IMR-90 (cell line): Measurements from ENCODE around the gene KLK8. TPM values are rescaled to one million over a fixed set of nuclear protein-coding genes. Genes with fewer than 3 reads are reported as not detected.

Source experiments
- ATAC-seq: fragments of 200-7000 bp; cut with Tn5 transposase; 2 replicates; pipeline ENCODE4 v1.9.1; 2020; ENCODE audit warnings: low read depth, mild to moderate bottlenecking, moderate library complexity
- BruUV-seq: library from RNA; stranded (reverse); fragments of 400-500 nt; replicated peaks from 2 replicates; lab custom pipeline; 2021; lab: Mats Ljungman, UMichigan
- CTCF ChIA-PET: fragments of 300-600 bp; formaldehyde crosslinking; extraction: SDS; loops from one replicate; lab custom pipeline; 2021; ENCODE audit warnings: antibody characterized with exemption; lab: Yijun Ruan, JAX
- POLR2A ChIA-PET: fragments of 300-600 bp; sonication (Branson Sonifier 250); formaldehyde crosslinking; loops from one replicate; lab custom pipeline; 2022; ENCODE audit warnings: antibody characterized with exemption; ENCODE audit not compliant: unreplicated experiment; lab: Charles Lee
- DNase-seq: peaks from one replicate; pipeline ENCODE4 v3.0.0; 2013
- H2AFZ ChIP-seq: replicated peaks from 2 replicates; pipeline ENCODE3; 2013; ENCODE audit warnings: low read length, mild to moderate bottlenecking; ENCODE audit not compliant: poor library complexity
- H2AK5ac ChIP-seq: 2 replicates; pipeline ENCODE4 v1.6.1; 2013; ENCODE audit warnings: low read depth, low read length, inconsistent platforms
- H2AK9ac ChIP-seq: replicated peaks from 2 replicates; pipeline ENCODE3; 2013; ENCODE audit warnings: mild to moderate bottlenecking, low read depth, low read length, moderate library complexity; ENCODE audit not compliant: poor library complexity
- H2BK120ac ChIP-seq: 2 replicates; pipeline ENCODE4 v1.6.1; 2013; ENCODE audit warnings: low read depth, low read length, inconsistent platforms
- H2BK15ac ChIP-seq: 3 replicates; pipeline ENCODE4 v1.6.1; 2013; ENCODE audit warnings: low read depth, low read length, inconsistent platforms
- H2BK20ac ChIP-seq: 2 replicates; pipeline ENCODE4 v1.6.1; 2013; ENCODE audit warnings: low read depth, mild to moderate bottlenecking, inconsistent platforms, low read length, moderate library complexity
- H2BK5ac ChIP-seq: 2 replicates; pipeline ENCODE4 v1.6.1; 2013; ENCODE audit warnings: mild to moderate bottlenecking, low read depth, low read length, inconsistent platforms; ENCODE audit not compliant: poor library complexity, severe bottlenecking
- H3K14ac ChIP-seq: replicated peaks from 2 replicates; pipeline ENCODE4 v1.6.1; 2013; ENCODE audit warnings: low read depth, low read length, inconsistent platforms
- H3K18ac ChIP-seq: 2 replicates; pipeline ENCODE4 v1.6.1; 2013; ENCODE audit warnings: low read depth, low read length, control low read depth
- H3K23ac ChIP-seq: 2 replicates; pipeline ENCODE4 v1.6.1; 2013; ENCODE audit warnings: low read depth, low read length, inconsistent platforms
- H3K27ac ChIP-seq: 2 replicates; pipeline ENCODE4 v1.5.1; 2013; ENCODE audit warnings: mild to moderate bottlenecking, control low read depth, low read length; ENCODE audit not compliant: insufficient read depth
- H3K27me3 ChIP-seq: 2 replicates; pipeline ENCODE4 v1.6.1; 2013; ENCODE audit warnings: low read length; ENCODE audit not compliant: control insufficient read depth, insufficient read depth
- H3K36me3 ChIP-seq: 2 replicates; pipeline ENCODE4 v1.6.1; 2013; ENCODE audit warnings: low read length, mixed read lengths; ENCODE audit not compliant: control insufficient read depth, insufficient read depth
- H3K4ac ChIP-seq: 2 replicates; pipeline ENCODE4 v1.6.1; 2013; ENCODE audit warnings: low read depth, low read length, inconsistent platforms
- H3K4me1 ChIP-seq: 2 replicates; pipeline ENCODE4 v1.6.1; 2013; ENCODE audit warnings: low read length, mixed read lengths; ENCODE audit not compliant: control insufficient read depth, insufficient read depth
- H3K4me2 ChIP-seq: 2 replicates; pipeline ENCODE4 v1.6.1; 2013; ENCODE audit warnings: low read depth, mild to moderate bottlenecking, control low read depth, low read length, moderate library complexity
- H3K4me3 ChIP-seq: 2 replicates; pipeline ENCODE4 v1.5.1; 2013; ENCODE audit warnings: low read depth, mild to moderate bottlenecking, control low read depth, low read length, moderate library complexity; ENCODE audit not compliant: insufficient read depth
- H3K56ac ChIP-seq: 2 replicates; pipeline ENCODE4 v1.6.1; 2013; ENCODE audit warnings: low read length, inconsistent platforms; ENCODE audit not compliant: insufficient read depth; ENCODE audit errors: extremely low read depth
- H3K79me1 ChIP-seq, 2 experiments: 2 replicates each; pipeline ENCODE4 v1.6.1; 2013; ENCODE audit warnings: low read length in 2 of 2, inconsistent platforms in 1 of 2, low read depth in 1 of 2
- H3K9ac ChIP-seq: 2 replicates; pipeline ENCODE4 v1.6.1; 2013; ENCODE audit warnings: low read depth, low read length, control low read depth
- H3K9me1 ChIP-seq: 2 replicates; pipeline ENCODE4 v1.6.1; 2013; ENCODE audit warnings: low read length, inconsistent platforms; ENCODE audit not compliant: insufficient read depth
- H3K9me3 ChIP-seq: 2 replicates; pipeline ENCODE4 v1.6.1; 2013; ENCODE audit warnings: low read length; ENCODE audit not compliant: control insufficient read depth, insufficient read depth
- H4K20me1 ChIP-seq: 2 replicates; pipeline ENCODE4 v1.6.1; 2013; ENCODE audit warnings: low read length, inconsistent platforms; ENCODE audit not compliant: insufficient read depth
- H4K5ac ChIP-seq: 2 replicates; pipeline ENCODE4 v1.6.1; 2013; ENCODE audit warnings: mild to moderate bottlenecking, low read depth, low read length, control low read depth
- H4K8ac ChIP-seq, 2 experiments: 2 replicates each; pipeline ENCODE4 v1.6.1; 2013; ENCODE audit warnings: low read depth in 2 of 2, low read length in 2 of 2, control low read depth in 1 of 2, inconsistent platforms in 1 of 2
- H4K91ac ChIP-seq: 2 replicates; pipeline ENCODE4 v1.6.1; 2013; ENCODE audit warnings: low read depth, low read length, inconsistent platforms; ENCODE audit not compliant: insufficient read depth
- CEBPB ChIP-seq: IDR thresholded peaks from 2 replicates; pipeline ENCODE4 v1.6.1; 2012; ENCODE audit warnings: low read depth, low read length, improper control_type of control experiment
- MAZ ChIP-seq: IDR thresholded peaks from 2 replicates; pipeline ENCODE4 v1.6.1; 2012; ENCODE audit warnings: low read depth, mild to moderate bottlenecking, low read length, improper control_type of control experiment, moderate library complexity, borderline replicate concordance
- MXI1 ChIP-seq: IDR thresholded peaks from 2 replicates; pipeline ENCODE4 v1.6.1; 2012; ENCODE audit warnings: low read depth, mild to moderate bottlenecking, low read length, moderate library complexity, borderline replicate concordance
- POLR2A ChIP-seq: IDR thresholded peaks from 2 replicates; pipeline ENCODE4 v1.6.1; 2012; ENCODE audit warnings: mild to moderate bottlenecking, low read depth, low read length
- RAD21 ChIP-seq: IDR thresholded peaks from 2 replicates; pipeline ENCODE4 v1.6.1; 2012; ENCODE audit warnings: low read length, improper control_type of control experiment
- WGBS, 2 experiments: methylation state at CpG; one replicate each; pipeline versions ENCODE4 v1.1.5 to v1.1.7; 2013; ENCODE audit warnings: missing lambda C conversion rate in 2 of 2; ENCODE audit not compliant: insufficient read length in 1 of 2; ENCODE audit errors: extremely low coverage in 2 of 2; 5-methylcytosine and 5-hydroxymethylcytosine counted together
- dilution Hi-C: fragments of 300-500 bp; cut with HindIII; formaldehyde crosslinking; loops from one replicate; pipeline ENCODE4 v1.14.3; 2018; ENCODE audit warnings: low sequenced_read_pairs; ENCODE audit not compliant: unreplicated experiment
- in situ Hi-C: fragments of 300-500 bp; cut with MboI; formaldehyde crosslinking; loops from 3 replicates; pipeline ENCODE4 v1.14.3; 2019; ENCODE audit warnings: low sequenced_read_pairs, inconsistent platforms, mixed read lengths
- intact Hi-C: fragments of 100-400 bp; cut with micrococcal nuclease; formaldehyde crosslinking; loops from 2 replicates; pipeline ENCODE4 v1.10.0; 2022
- polyA plus RNA-seq, 3 experiments: library from polyadenylated mRNA; depleted of rRNA; stranded (reverse); fragments of >200 nt; gene quantifications; 2 replicates each; pipeline ENCODE4 v1.2.3, GENCODE V29; 2012; ENCODE audit warnings: low replicate concordance in 1 of 3
- total RNA-seq: library from RNA; depleted of rRNA; stranded (reverse); fragments of >200 nt; gene quantifications from 2 replicates; pipeline ENCODE4 v1.2.3, GENCODE V29; 2012
- TF ChIP-seq, protein P1 (sequence below): fragments of 150-350 bp; IDR thresholded peaks from 2 replicates; pipeline ENCODE4 v1.6.1; 2016; ENCODE audit warnings: low read depth, mild to moderate bottlenecking, low read length, moderate library complexity, borderline replicate concordance
- TF ChIP-seq, protein P2 (sequence below): conservative IDR thresholded peaks from 2 replicates; pipeline ENCODE4 v1.5.1; 2012; ENCODE audit warnings: mild to moderate bottlenecking, low read depth, low read length, improper control_type of control experiment

Gene KLK8
- total and polyA plus RNA-seq, 2 of the 4 experiments (the other 2 are of a cell fraction), result not detected

DNA sequence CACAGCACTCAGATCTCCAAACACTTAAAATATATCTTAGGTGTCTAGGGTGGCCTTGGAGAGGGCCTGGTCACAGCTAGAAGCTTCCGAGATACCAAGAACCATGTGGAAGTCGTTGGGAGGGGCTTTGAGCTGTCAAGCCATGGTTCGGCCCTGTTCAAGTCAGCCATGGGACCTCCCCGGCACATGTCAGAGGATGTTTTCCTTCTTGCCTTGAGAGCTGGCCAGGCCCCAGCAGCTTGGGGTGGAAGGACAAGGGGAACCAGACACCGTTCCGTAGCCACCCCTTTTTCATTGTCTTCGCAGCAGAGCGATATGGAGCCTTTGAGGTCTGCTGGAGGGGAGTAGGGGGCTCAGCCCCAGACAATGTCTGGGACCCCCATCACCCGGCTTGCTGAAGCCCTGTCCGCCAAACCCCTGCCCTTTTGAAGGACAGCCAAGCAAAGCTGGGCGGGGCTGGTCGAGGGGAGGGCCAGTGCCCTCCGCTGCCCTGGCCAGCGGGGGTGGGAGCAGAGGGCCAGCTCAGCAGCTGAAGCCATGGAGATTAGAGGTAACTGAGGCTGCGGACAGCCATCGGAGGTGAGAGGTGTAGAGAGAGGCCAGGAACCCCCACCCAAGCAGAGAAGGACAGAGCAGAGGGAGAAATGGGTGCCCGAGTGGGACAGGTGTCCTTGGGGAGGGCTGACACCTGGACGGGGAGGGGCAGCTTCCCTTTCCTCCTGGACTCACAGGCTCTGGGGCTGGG lies 24.6 kb upstream of the KLK8 start:
- H3K9me1 ChIP-seq, result no peaks in the 10 kb centered on the region
- H2BK120ac ChIP-seq, result no peak overlapping the region
- H3K56ac ChIP-seq, result no peak overlapping the region
- dilution Hi-C loops, result no loop called here
- H3K36me3 ChIP-seq, result no peaks in the 10 kb centered on the region
- ChIA-PET CTCF (no interaction called here), POLR2A (no interaction called here)
- no peak overlapping the region for H4K8ac ChIP-seq
- H2AFZ ChIP-seq, result no peak overlapping the region
- no peak overlapping the region for H4K91ac ChIP-seq
- no peaks in the 10 kb centered on the region for H3K9me3 ChIP-seq
- no peaks in the 10 kb centered on the region for H3K27me3 ChIP-seq
- H3K4me1 ChIP-seq, result no peaks in the 10 kb centered on the region
- no peak overlapping the region for H3K4me2 ChIP-seq
- no peaks in the 10 kb centered on the region for H3K79me1 ChIP-seq
- H3K4me3 ChIP-seq, result no peak overlapping the region
- H3K4ac ChIP-seq, result no peak overlapping the region
- BruUV-seq, result no TSS peak
- H3K27ac ChIP-seq, result no peak overlapping the region
- no peak overlapping the region for H2AK9ac ChIP-seq
- H2BK20ac ChIP-seq, result no peak overlapping the region
- no peak overlapping the region for H2BK15ac ChIP-seq
- no peak for ATAC-seq
- H3K23ac ChIP-seq, result no peak overlapping the region
- in situ Hi-C loops, result no loop called here
- intact Hi-C loops, result no loop called here
- no peak overlapping the region for H2BK5ac ChIP-seq
- no peak overlapping the region for H4K5ac ChIP-seq
- DNase-seq, result no peak
- H3K14ac ChIP-seq, result no peak overlapping the region
- no peak overlapping the region for H2AK5ac ChIP-seq
- H4K20me1 ChIP-seq, result no peaks in the 10 kb centered on the region
- H3K18ac ChIP-seq, result no peak overlapping the region
- TF ChIP-seq, protein P1, sequence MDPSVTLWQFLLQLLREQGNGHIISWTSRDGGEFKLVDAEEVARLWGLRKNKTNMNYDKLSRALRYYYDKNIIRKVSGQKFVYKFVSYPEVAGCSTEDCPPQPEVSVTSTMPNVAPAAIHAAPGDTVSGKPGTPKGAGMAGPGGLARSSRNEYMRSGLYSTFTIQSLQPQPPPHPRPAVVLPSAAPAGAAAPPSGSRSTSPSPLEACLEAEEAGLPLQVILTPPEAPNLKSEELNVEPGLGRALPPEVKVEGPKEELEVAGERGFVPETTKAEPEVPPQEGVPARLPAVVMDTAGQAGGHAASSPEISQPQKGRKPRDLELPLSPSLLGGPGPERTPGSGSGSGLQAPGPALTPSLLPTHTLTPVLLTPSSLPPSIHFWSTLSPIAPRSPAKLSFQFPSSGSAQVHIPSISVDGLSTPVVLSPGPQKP, result no peak
- TF ChIP-seq MXI1 (no peak), RAD21 (no peak), POLR2A (no peak), MAZ (no peak), CEBPB (no peak)
- TF ChIP-seq, protein P2, sequence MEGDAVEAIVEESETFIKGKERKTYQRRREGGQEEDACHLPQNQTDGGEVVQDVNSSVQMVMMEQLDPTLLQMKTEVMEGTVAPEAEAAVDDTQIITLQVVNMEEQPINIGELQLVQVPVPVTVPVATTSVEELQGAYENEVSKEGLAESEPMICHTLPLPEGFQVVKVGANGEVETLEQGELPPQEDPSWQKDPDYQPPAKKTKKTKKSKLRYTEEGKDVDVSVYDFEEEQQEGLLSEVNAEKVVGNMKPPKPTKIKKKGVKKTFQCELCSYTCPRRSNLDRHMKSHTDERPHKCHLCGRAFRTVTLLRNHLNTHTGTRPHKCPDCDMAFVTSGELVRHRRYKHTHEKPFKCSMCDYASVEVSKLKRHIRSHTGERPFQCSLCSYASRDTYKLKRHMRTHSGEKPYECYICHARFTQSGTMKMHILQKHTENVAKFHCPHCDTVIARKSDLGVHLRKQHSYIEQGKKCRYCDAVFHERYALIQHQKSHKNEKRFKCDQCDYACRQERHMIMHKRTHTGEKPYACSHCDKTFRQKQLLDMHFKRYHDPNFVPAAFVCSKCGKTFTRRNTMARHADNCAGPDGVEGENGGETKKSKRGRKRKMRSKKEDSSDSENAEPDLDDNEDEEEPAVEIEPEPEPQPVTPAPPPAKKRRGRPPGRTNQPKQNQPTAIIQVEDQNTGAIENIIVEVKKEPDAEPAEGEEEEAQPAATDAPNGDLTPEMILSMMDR, result no peak
- 50% methylated on average over 10 of the region's 18 CpGs; no CpG with 5 or more reads in 1 of the 2 experiments for WGBS, 2 experiments
- no peak overlapping the region for H3K9ac ChIP-seq
